Measurements from ENCODE around the gene SF3B1. TPM values are rescaled to one million over a fixed set of nuclear protein-coding genes. Genes with fewer than 3 reads are reported as not detected.

Gene SF3B1
- polyA plus RNA-seq, 2 of the 4 experiments (the other 2 are of a cell fraction): 166 to 400 TPM

GRCh38 chr2:197405582-197405981, 29.2 kb downstream of the SF3B1 start:
- H3K4me2 ChIP-seq: no peak overlapping the region
- H3K9me3 ChIP-seq: no peaks in the 10 kb centered on the region
- TF ChIP-seq CEBPB (IDR thresholded peaks at IDR 0.05) (no peak), SMC3 (IDR thresholded peaks at IDR 0.05) (no peak), MAZ (IDR thresholded peaks at IDR 0.05; ENCODE audit: borderline replicate concordance, low read depth, low read length) (no peak), MAFK (IDR thresholded peaks at IDR 0.05; ENCODE audit: partially characterized antibody) (peak; percentile 72), EHMT2 (IDR thresholded peaks at IDR 0.05; ENCODE audit: low read depth) (no peak), HDAC2 (IDR thresholded peaks at IDR 0.05) (no peak), RARB (CRISPR knock-in tag; IDR thresholded peaks at IDR 0.05) (no peak), ELK1 (IDR thresholded peaks at IDR 0.05; ENCODE audit: low read depth, low read length) (no peak)
- no peak overlapping the region for H3K4me3 ChIP-seq
- POLR2A ChIA-PET: interaction anchor here (0.6 kb wide), 1 partner anchor 58 kb away, joined by 3 read pairs; no protein-coding TSS in a partner anchor
- no peaks in the 10 kb centered on the region for H3K4me1 ChIP-seq
- FAIRE-seq: no peak
- DNase-seq (ENCODE audit: low read depth in 1 of 2, low spot score in 1 of 2): no peak
- 86% methylated on average over 2 of the region's 2 CpGs for WGBS (ENCODE audit: missing lambda C conversion rate)
- no peak for ATAC-seq
- H3K27ac ChIP-seq: no peak overlapping the region
- CTCF ChIA-PET: interaction anchor here (0.8 to 1.2 kb wide), 2 partner anchors 9 to 27 kb away, joined by 3 to 4 read pairs; no protein-coding TSS in a partner anchor

DNA sequence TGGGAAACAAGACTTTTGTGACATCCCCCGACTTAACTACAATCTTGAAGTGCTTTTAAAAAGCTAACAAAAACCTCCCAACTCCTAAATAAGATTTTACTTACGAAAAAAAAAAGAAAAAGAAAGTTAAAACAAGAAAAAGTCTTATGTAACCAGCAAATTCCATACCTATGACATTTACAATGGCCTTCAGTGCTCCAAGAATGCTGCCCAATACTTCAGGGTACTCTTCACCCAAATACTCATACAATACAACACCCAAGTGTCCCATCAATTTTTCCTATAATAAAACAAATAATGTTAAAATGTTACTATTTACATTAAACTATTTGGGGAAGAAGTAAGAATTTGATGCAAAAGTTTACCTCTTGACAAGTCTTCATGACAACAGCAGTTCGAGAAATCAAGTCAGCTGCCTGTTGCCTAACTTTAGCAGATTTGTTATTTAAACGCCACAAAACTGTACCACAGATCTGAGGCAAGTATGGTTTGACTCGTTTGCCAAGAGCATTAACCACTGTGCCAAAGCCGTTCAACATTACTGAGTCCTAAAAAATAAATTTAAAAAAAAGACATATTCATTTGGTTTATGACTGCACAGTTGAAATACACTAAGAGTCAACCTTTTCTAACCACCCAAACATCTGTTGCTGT, 34.8 kb downstream of the SF3B1 start:
- Histone ChIP-seq H3K4me1 (no peaks in the 10 kb centered on the region), H3K4me3 (no peak overlapping the region), H3K9me3 (no peaks in the 10 kb centered on the region), H3K4me2 (no peak overlapping the region), H3K27ac (no peak overlapping the region)
- WGBS (ENCODE audit: missing lambda C conversion rate): 84% methylated on average over 6 of the region's 6 CpGs
- ChIA-PET POLR2A (no interaction called here), CTCF (interaction anchor here (1.2 kb wide), 1 partner anchor 287 kb away, joined by 5 read pairs; no protein-coding TSS in a partner anchor)
- no peak for DNase-seq (ENCODE audit: low read depth in 1 of 2, low spot score in 1 of 2)
- no peak for ATAC-seq
- TF ChIP-seq HEYL (CRISPR knock-in tag; IDR thresholded peaks at IDR 0.05) (no peak), CHD4 (IDR thresholded peaks at IDR 0.05; ENCODE audit: borderline replicate concordance) (no peak), MAZ (IDR thresholded peaks at IDR 0.05; ENCODE audit: borderline replicate concordance, low read depth, low read length) (no peak), TFCP2L1 (CRISPR knock-in tag; IDR thresholded peaks at IDR 0.05) (no peak), ELK1 (IDR thresholded peaks at IDR 0.05; ENCODE audit: low read depth, low read length) (no peak), ATOH8 (CRISPR knock-in tag; IDR thresholded peaks at IDR 0.05; ENCODE audit: low read depth) (no peak), ZFP36 (IDR thresholded peaks at IDR 0.05; ENCODE audit: borderline replicate concordance, partially characterized antibody) (no peak), HOXB13 (CRISPR knock-in tag; IDR thresholded peaks at IDR 0.05; ENCODE audit: low read depth) (no peak), EHF (CRISPR knock-in tag; IDR thresholded peaks at IDR 0.05) (no peak)
- TF ChIP-seq, protein P1, sequence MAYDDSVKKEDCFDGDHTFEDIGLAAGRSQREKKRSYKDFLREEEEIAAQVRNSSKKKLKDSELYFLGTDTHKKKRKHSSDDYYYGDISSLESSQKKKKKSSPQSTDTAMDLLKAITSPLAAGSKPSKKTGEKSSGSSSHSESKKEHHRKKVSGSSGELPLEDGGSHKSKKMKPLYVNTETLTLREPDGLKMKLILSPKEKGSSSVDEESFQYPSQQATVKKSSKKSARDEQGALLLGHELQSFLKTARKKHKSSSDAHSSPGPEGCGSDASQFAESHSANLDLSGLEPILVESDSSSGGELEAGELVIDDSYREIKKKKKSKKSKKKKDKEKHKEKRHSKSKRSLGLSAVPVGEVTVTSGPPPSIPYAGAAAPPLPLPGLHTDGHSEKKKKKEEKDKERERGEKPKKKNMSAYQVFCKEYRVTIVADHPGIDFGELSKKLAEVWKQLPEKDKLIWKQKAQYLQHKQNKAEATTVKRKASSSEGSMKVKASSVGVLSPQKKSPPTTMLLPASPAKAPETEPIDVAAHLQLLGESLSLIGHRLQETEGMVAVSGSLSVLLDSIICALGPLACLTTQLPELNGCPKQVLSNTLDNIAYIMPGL (CRISPR knock-in tag; IDR thresholded peaks at IDR 0.05; ENCODE audit: borderline replicate concordance): no peak
- no peak for FAIRE-seq

DNA sequence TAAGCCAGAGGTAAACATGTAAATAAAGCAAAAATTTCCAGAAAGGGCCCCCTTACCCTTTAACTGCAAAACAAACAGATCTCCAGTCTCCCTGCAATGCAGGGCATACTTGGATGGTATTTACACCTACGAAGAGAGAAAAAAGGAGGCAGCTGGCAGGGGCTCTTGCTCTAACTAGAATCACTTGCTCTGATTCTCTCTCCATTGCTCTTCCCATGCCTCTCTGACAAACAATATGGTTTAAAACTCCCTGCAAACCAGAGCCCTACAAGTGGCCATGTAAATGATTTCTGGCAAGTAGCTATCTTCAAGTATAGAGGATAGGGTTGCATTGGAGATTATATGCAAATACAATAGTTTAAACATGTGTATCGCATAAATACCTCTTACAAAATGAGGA, 35.9 kb downstream of the SF3B1 start:
- POLR2A ChIA-PET: interaction anchor here (1.8 kb wide), 1 partner anchor 36 kb away, joined by 4 read pairs; the partner anchor contains the start of gene SF3B1
- 88% methylated on average over 2 of the region's 2 CpGs for WGBS (ENCODE audit: missing lambda C conversion rate)
- no peak for FAIRE-seq
- TF ChIP-seq EP300 (IDR thresholded peaks at IDR 0.05) (no peak), JUNB (IDR thresholded peaks at IDR 0.05) (no peak), ZSCAN20 (CRISPR knock-in tag; IDR thresholded peaks at IDR 0.05) (no peak), FOXS1 (CRISPR knock-in tag; IDR thresholded peaks at IDR 0.05) (no peak), MAZ (IDR thresholded peaks at IDR 0.05; ENCODE audit: borderline replicate concordance, low read depth, low read length) (no peak), ZNF302 (CRISPR knock-in tag; IDR thresholded peaks at IDR 0.05) (no peak), CEBPB (IDR thresholded peaks at IDR 0.05) (no peak)
- TF ChIP-seq, protein P1 (CRISPR knock-in tag; IDR thresholded peaks at IDR 0.05; ENCODE audit: borderline replicate concordance): no peak
- no peak for DNase-seq (ENCODE audit: low read depth in 1 of 2, low spot score in 1 of 2)
- Histone ChIP-seq H3K4me1 (no peaks in the 10 kb centered on the region), H3K9me3 (no peaks in the 10 kb centered on the region), H3K4me2 (no peak overlapping the region), H3K27ac (no peak overlapping the region), H3K4me3 (no peak overlapping the region)
- CTCF ChIA-PET: interaction anchor here (0.6 to 1.2 kb wide), 2 partner anchors 18 to 286 kb away, joined by 3 to 5 read pairs; no protein-coding TSS in a partner anchor
- ATAC-seq: no peak

Measured in A549 (cell line).